H9 (cell line): ENCODE measurements around the gene NRIP3. TPM values are rescaled to one million over a fixed set of nuclear protein-coding genes. Genes with fewer than 3 reads are reported as not detected.

ENCODE experiments used
- DNase-seq: peaks from one replicate; pipeline ENCODE4 v3.0.0-alpha.2; 2017
- H2AFZ ChIP-seq: one replicate; pipeline ENCODE4 v1.6.1; 2013; ENCODE audit warnings: mild to moderate bottlenecking, low read length, control low read depth, moderate library complexity
- H2AK5ac ChIP-seq: 2 replicates; pipeline ENCODE4 v1.6.1; 2013; ENCODE audit warnings: low read length, control low read depth, mixed read lengths; ENCODE audit not compliant: insufficient read length
- H2BK120ac ChIP-seq: one replicate; pipeline ENCODE4 v1.6.1; 2013; ENCODE audit warnings: low read depth, mild to moderate bottlenecking, low read length, control low read depth, inconsistent platforms; ENCODE audit not compliant: poor library complexity, severe bottlenecking
- H2BK12ac ChIP-seq: 2 replicates; pipeline ENCODE4 v1.6.1; 2013; ENCODE audit warnings: low read length, control low read depth, mixed read lengths, low read depth; ENCODE audit not compliant: insufficient read length
- H2BK15ac ChIP-seq: 2 replicates; pipeline ENCODE4 v1.6.1; 2013; ENCODE audit warnings: low read depth, low read length, control low read depth
- H2BK20ac ChIP-seq: one replicate; pipeline ENCODE4 v1.6.1; 2013; ENCODE audit warnings: low read depth, mild to moderate bottlenecking, low read length, control low read depth, inconsistent platforms; ENCODE audit not compliant: poor library complexity, severe bottlenecking
- H2BK5ac ChIP-seq: 2 replicates; pipeline ENCODE4 v1.6.1; 2013; ENCODE audit warnings: low read length, control low read depth, mixed read lengths; ENCODE audit not compliant: insufficient read length
- H3K14ac ChIP-seq: 2 replicates; pipeline ENCODE4 v1.6.1; 2013; ENCODE audit warnings: low read length, control low read depth; ENCODE audit not compliant: insufficient read depth
- H3K18ac ChIP-seq: 2 replicates; pipeline ENCODE4 v1.6.1; 2013; ENCODE audit warnings: low read depth, mild to moderate bottlenecking, mixed read lengths, low read length, control low read depth; ENCODE audit not compliant: insufficient read length
- H3K23ac ChIP-seq: 2 replicates; pipeline ENCODE4 v1.6.1; 2013; ENCODE audit warnings: low read length, control low read depth, mixed read lengths, low read depth; ENCODE audit not compliant: insufficient read length
- H3K23me2 ChIP-seq: 2 replicates; pipeline ENCODE4 v1.6.1; 2013; ENCODE audit warnings: low read depth, mild to moderate bottlenecking, mixed read lengths, low read length, control low read depth; ENCODE audit not compliant: insufficient read length, poor library complexity, severe bottlenecking
- H3K27ac ChIP-seq: 2 replicates; pipeline ENCODE4 v1.5.1; 2013; ENCODE audit warnings: low read length, control low read depth, mixed read lengths, low read depth; ENCODE audit not compliant: insufficient read length
- H3K27me3 ChIP-seq: 2 replicates; pipeline ENCODE4 v1.6.1; 2013; ENCODE audit warnings: low read length, control low read depth, inconsistent platforms; ENCODE audit not compliant: insufficient read depth
- H3K4ac ChIP-seq: 2 replicates; pipeline ENCODE4 v1.6.1; 2013; ENCODE audit warnings: low read depth, mild to moderate bottlenecking, control low read depth, inconsistent platforms, low read length, moderate library complexity
- H3K4me1 ChIP-seq: 2 replicates; pipeline ENCODE4 v1.6.1; 2013; ENCODE audit warnings: low read length, control low read depth, inconsistent platforms; ENCODE audit not compliant: insufficient read depth
- H3K4me2 ChIP-seq: 2 replicates; pipeline ENCODE4 v1.6.1; 2013; ENCODE audit warnings: low read length, control low read depth, mixed read lengths; ENCODE audit not compliant: insufficient read length, insufficient read depth
- H3K56ac ChIP-seq: 2 replicates; pipeline ENCODE4 v1.6.1; 2013; ENCODE audit warnings: low read depth, mild to moderate bottlenecking, mixed read lengths, low read length, control low read depth; ENCODE audit not compliant: insufficient read length
- H3K79me1 ChIP-seq: 2 replicates; pipeline ENCODE4 v1.6.1; 2013; ENCODE audit warnings: low read depth, mild to moderate bottlenecking, moderate library complexity, low read length, control low read depth, inconsistent platforms; ENCODE audit not compliant: insufficient read depth, poor library complexity, severe bottlenecking
- H3K79me2 ChIP-seq: 2 replicates; pipeline ENCODE4 v1.6.1; 2013; ENCODE audit warnings: low read length, control low read depth, inconsistent platforms; ENCODE audit not compliant: insufficient read depth
- H3K9ac ChIP-seq: 2 replicates; pipeline ENCODE4 v1.6.1; 2013; ENCODE audit warnings: low read length, control low read depth, mixed read lengths; ENCODE audit not compliant: insufficient read length; ENCODE audit errors: extremely low read depth
- H3K9me3 ChIP-seq: one replicate; pipeline ENCODE4 v1.6.1; 2013; ENCODE audit warnings: low read depth, low read length, inconsistent platforms; ENCODE audit not compliant: control insufficient read depth
- H3T11ph ChIP-seq: one replicate; pipeline ENCODE4 v1.6.1; 2013; ENCODE audit warnings: mild to moderate bottlenecking, low read length, control low read depth, inconsistent platforms
- H4K20me1 ChIP-seq: one replicate; pipeline ENCODE4 v1.6.1; 2013; ENCODE audit not compliant: control insufficient read depth, insufficient read length, insufficient read depth
- H4K5ac ChIP-seq: 2 replicates; pipeline ENCODE4 v1.6.1; 2013; ENCODE audit warnings: low read depth, mild to moderate bottlenecking, mixed read lengths, low read length, control low read depth; ENCODE audit not compliant: insufficient read length
- H4K8ac ChIP-seq: replicated peaks from 2 replicates; pipeline ENCODE4 v1.6.1; 2013; ENCODE audit warnings: low read length, control low read depth, mixed read lengths, low read depth; ENCODE audit not compliant: insufficient read length
- H4K91ac ChIP-seq: 2 replicates; pipeline ENCODE4 v1.6.1; 2013; ENCODE audit warnings: low read depth, mild to moderate bottlenecking, moderate library complexity, mixed read lengths, low read length, control low read depth; ENCODE audit not compliant: insufficient read length
- H3K27ac Mint-ChIP-seq, 3 experiments: 2 replicates in 2 of 3; 3 replicates in 1 of 3; pipeline ENCODE4 v1.8.0; 2020 to 2021; ENCODE audit warnings: mixed read lengths in 3 of 3, mild to moderate bottlenecking in 1 of 3, moderate library complexity in 1 of 3
- H3K27me3 Mint-ChIP-seq: 2 replicates; pipeline ENCODE4 v1.8.0; 2021; ENCODE audit warnings: low read depth, mild to moderate bottlenecking, moderate library complexity, mixed read lengths
- H3K36me3 Mint-ChIP-seq, 3 experiments: 2 replicates in 2 of 3; 3 replicates in 1 of 3; pipeline ENCODE4 v1.8.0; 2020 to 2021; ENCODE audit warnings: low read depth in 3 of 3, mixed read lengths in 3 of 3; ENCODE audit not compliant: insufficient read depth in 1 of 3
- H3K4me1 Mint-ChIP-seq, 2 experiments: 2 replicates each; pipeline ENCODE4 v1.8.0; 2020; ENCODE audit warnings: mixed read lengths in 2 of 2
- H3K4me3 Mint-ChIP-seq, 2 experiments: 2 replicates in 1 of 2; 3 replicates in 1 of 2; pipeline ENCODE4 v1.8.0; 2020 to 2021; ENCODE audit warnings: mild to moderate bottlenecking in 2 of 2, mixed read lengths in 2 of 2, moderate library complexity in 1 of 2
- H3K9me3 Mint-ChIP-seq, 2 experiments: 2 replicates in 1 of 2; 3 replicates in 1 of 2; pipeline ENCODE4 v1.8.0; 2020; ENCODE audit warnings: mild to moderate bottlenecking in 2 of 2, mixed read lengths in 2 of 2, moderate library complexity in 1 of 2
- CTCF ChIP-seq: fragments of 200-600 bp; sonication (generic); conservative IDR thresholded peaks from 3 replicates; pipeline ENCODE4 v1.8.0; 2021; ENCODE audit warnings: antibody characterized with exemption, mild to moderate bottlenecking
- WGBS: extraction: QIAGEN DNeasy Blood & Tissue Kit; methylation state at CpG from one replicate; pipeline ENCODE4 v1.1.7; 2013; ENCODE audit warnings: missing lambda C conversion rate, low lambda C conversion rate, mixed read lengths; ENCODE audit not compliant: insufficient read length; ENCODE audit errors: extremely low coverage; 5-methylcytosine and 5-hydroxymethylcytosine counted together
- total RNA-seq: library from RNA; stranded (reverse); gene quantifications from 2 replicates; pipeline ENCODE4 v1.2.1, GENCODE V29; 2021

NRIP3 gene
- total RNA-seq, 1 experiment from 2014 or later: 4.2 TPM

GRCh38 chr11:9039863-9040262 lies 36.1 kb upstream of the NRIP3 start:
- H3K36me3 Mint-ChIP-seq: no peaks in the 10 kb centered on the region
- no peak overlapping the region for H2BK12ac ChIP-seq
- H4K8ac ChIP-seq: no peak overlapping the region
- H3K56ac ChIP-seq: no peak overlapping the region
- H4K20me1 ChIP-seq: no peaks in the 10 kb centered on the region
- no peak overlapping the region for H3K4me2 ChIP-seq
- H3K4me3 Mint-ChIP-seq: no peak overlapping the region
- H2AFZ ChIP-seq: no peak overlapping the region
- no peak overlapping the region for H3K14ac ChIP-seq
- TF ChIP-seq CTCF: no peak
- H3K4me1 Mint-ChIP-seq: peaks cover 31 to 36% of the 10 kb centered on the region in 2 experiments
- no peak overlapping the region for H3K23ac ChIP-seq
- no peaks in the 10 kb centered on the region for H3K27me3 ChIP-seq
- no peak overlapping the region for H4K91ac ChIP-seq
- H3T11ph ChIP-seq: no peak overlapping the region
- WGBS: no CpG with 5 or more reads among the region's 19 CpGs
- no peaks in the 10 kb centered on the region for H3K79me2 ChIP-seq
- DNase-seq: no peak
- H2BK20ac ChIP-seq: no peak overlapping the region
- H3K27me3 Mint-ChIP-seq: peaks cover 7% of the 10 kb centered on the region
- H3K9me3 ChIP-seq: no peaks in the 10 kb centered on the region
- H3K18ac ChIP-seq: no peak overlapping the region
- H3K9me3 Mint-ChIP-seq: no peaks in the 10 kb centered on the region
- H2AK5ac ChIP-seq: no peak overlapping the region
- no peak overlapping the region for H3K4ac ChIP-seq
- H3K79me1 ChIP-seq: no peaks in the 10 kb centered on the region
- no peaks in the 10 kb centered on the region; the same call in 1 of the 2 replicates for H3K4me1 ChIP-seq
- no peak overlapping the region for H2BK120ac ChIP-seq
- no peaks in the 10 kb centered on the region for H3K23me2 ChIP-seq
- no peak overlapping the region for H3K9ac ChIP-seq
- no peak overlapping the region for H2BK5ac ChIP-seq
- H2BK15ac ChIP-seq: no peak overlapping the region
- H3K27ac ChIP-seq: no peak overlapping the region
- no peak overlapping the region for H3K27ac Mint-ChIP-seq
- H4K5ac ChIP-seq: no peak overlapping the region
